Effector memory CD4-positive, alpha-beta T cell (primary cell): ENCODE data around the gene PVALEF.
"Not testable (repeated sequence)": the region's sequence is repeated elsewhere in the genome, so short reads cannot be mapped to it uniquely, and the experiment has no call there.

ENCODE experiments used
- DNase-seq, 3 donors: peaks; one replicate each; pipeline ENCODE4 v3.0.0-alpha.2; 2020
- H3K27ac ChIP-seq: 2 replicates; pipeline ENCODE4 v1.7.0; 2013; ENCODE audit warnings: mild to moderate bottlenecking, low read length, moderate library complexity; ENCODE audit not compliant: insufficient read depth, poor library complexity, severe bottlenecking
- H3K27me3 ChIP-seq: replicated peaks from 2 replicates; pipeline ENCODE4 v1.7.0; 2013; ENCODE audit warnings: mild to moderate bottlenecking, low read length; ENCODE audit not compliant: insufficient read depth, control insufficient read depth, poor library complexity, severe bottlenecking
- H3K36me3 ChIP-seq: 2 replicates; pipeline ENCODE4 v1.7.0; 2013; ENCODE audit warnings: mild to moderate bottlenecking, low read length, moderate library complexity; ENCODE audit not compliant: control insufficient read depth, insufficient read depth
- H3K4me1 ChIP-seq: 2 replicates; pipeline ENCODE4 v1.7.0; 2013; ENCODE audit warnings: low read length, mild to moderate bottlenecking; ENCODE audit not compliant: control insufficient read depth, insufficient read depth, poor library complexity, severe bottlenecking
- H3K4me3 ChIP-seq: 2 replicates; pipeline ENCODE4 v1.7.0; 2013; ENCODE audit warnings: low read length, low read depth, mild to moderate bottlenecking; ENCODE audit not compliant: insufficient read depth, poor library complexity, severe bottlenecking
- H3K9me3 ChIP-seq: 2 replicates; pipeline ENCODE4 v1.7.0; 2013; ENCODE audit warnings: mild to moderate bottlenecking, low read length, moderate library complexity; ENCODE audit not compliant: control insufficient read depth

The PVALEF gene

DNA sequence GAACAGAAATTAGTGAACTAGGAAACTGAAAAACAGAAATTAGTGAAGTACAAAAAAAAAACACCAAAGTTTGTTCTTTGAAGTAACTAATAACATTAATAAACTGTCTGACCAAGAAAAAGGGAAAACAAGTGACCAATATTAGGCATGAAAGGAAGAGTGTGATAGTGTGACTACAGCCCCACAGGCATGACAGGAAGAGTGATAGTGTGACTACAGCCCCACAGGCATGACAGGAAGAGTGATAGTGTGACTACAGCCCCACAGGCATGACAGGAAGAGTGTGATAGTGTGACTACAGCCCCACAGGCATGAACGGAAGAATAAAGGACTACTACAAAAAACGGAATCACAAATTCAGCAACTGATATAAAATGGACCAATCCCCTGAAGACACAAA, 62.3 kb downstream of the PVALEF start:
- not testable (repeated sequence) for H3K9me3 ChIP-seq, H3K27me3 ChIP-seq, H3K4me3 ChIP-seq, H3K27ac ChIP-seq, DNase-seq, H3K4me1 ChIP-seq
- peaks cover 39% of the 10 kb centered on the region for H3K36me3 ChIP-seq

- Histone ChIP-seq H3K36me3 (peaks cover 44% of the 10 kb centered on the region), H3K9me3 (no peaks in the 10 kb centered on the region), H3K4me3 (no peak overlapping the region), H3K4me1 (peaks cover 3% of the 10 kb centered on the region), H3K27ac (no peak overlapping the region), H3K27me3 (no peaks in the 10 kb centered on the region)
- no peak for DNase-seq
Observed at GRCh38 chr17:81228420-81228819, 63.1 kb downstream of the PVALEF start.

- no peaks in the 10 kb centered on the region for H3K27me3 ChIP-seq
- H3K4me1 ChIP-seq = no peaks in the 10 kb centered on the region
- peaks cover 49% of the 10 kb centered on the region for H3K36me3 ChIP-seq
- no peak overlapping the region for H3K27ac ChIP-seq
- H3K9me3 ChIP-seq = no peaks in the 10 kb centered on the region
- no peak for DNase-seq
- no peak overlapping the region for H3K4me3 ChIP-seq
Observed at GRCh38 chr17:81228834-81229665, 63.7 kb downstream of the PVALEF start.

DNA sequence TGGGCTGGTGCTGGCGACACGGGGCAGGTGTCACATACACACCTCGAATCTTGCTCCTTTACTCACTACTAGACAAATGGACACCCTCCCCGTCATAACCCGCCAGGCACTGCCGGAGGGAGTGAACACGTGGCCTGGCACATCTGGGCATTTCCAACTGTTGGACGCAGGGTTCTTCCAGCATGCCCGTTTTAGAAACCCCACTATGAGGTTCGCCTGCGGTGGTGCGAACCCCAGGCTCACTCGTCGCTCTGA, 64.3 kb downstream of the PVALEF start:
- no peaks in the 10 kb centered on the region for H3K9me3 ChIP-seq
- peaks cover 49% of the 10 kb centered on the region for H3K36me3 ChIP-seq
- H3K4me3 ChIP-seq = no peak overlapping the region
- H3K4me1 ChIP-seq = no peaks in the 10 kb centered on the region
- no peak overlapping the region for H3K27ac ChIP-seq
- DNase-seq = no peak
- no peaks in the 10 kb centered on the region for H3K27me3 ChIP-seq

- Histone ChIP-seq H3K36me3 (peaks cover 49% of the 10 kb centered on the region), H3K27ac (no peak overlapping the region)
Observed at GRCh38 chr17:81230043-81230820, 64.9 kb downstream of the PVALEF start.

DNA sequence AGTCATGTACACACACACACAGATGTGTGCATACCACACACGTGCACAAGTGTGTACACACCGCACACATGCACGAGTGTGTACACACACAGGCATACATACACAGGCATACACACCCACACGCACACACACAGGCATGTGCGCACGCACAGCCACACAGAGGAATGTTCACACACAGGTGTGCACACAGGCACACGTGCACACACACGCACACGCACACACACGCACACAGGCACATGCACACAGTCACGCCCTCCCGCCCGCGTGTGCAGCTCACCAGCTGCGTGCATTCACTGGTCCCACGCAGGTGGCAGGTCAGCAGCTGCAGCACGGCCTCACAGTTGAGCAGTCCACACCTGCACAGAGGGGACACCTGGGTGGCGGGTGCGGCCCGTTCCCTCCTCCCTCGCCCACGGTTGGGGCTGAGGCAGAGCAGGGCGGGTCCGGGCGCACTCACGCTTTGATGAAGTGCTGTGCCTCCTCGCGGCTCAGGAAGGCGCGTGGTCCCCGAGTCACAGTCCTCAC, 65.9 kb downstream of the PVALEF start:
- Histone ChIP-seq H3K27ac (no peak overlapping the region), H3K4me3 (no peak overlapping the region), H3K27me3 (no peaks in the 10 kb centered on the region), H3K4me1 (peaks cover 2% of the 10 kb centered on the region), H3K9me3 (no peaks in the 10 kb centered on the region), H3K36me3 (peaks cover 53% of the 10 kb centered on the region)
- no peak for DNase-seq

More at GRCh38 chr17:81230043-81230820, 64.9 kb downstream of the PVALEF start:
- H3K4me1 ChIP-seq = no peaks in the 10 kb centered on the region
- DNase-seq = no peak
- H3K4me3 ChIP-seq = no peak overlapping the region
- H3K27me3 ChIP-seq = no peaks in the 10 kb centered on the region
- no peaks in the 10 kb centered on the region for H3K9me3 ChIP-seq

GRCh38 chr17:81231766-81232581, 66.7 kb downstream of the PVALEF start:
- no peak overlapping the region for H3K4me3 ChIP-seq
- peaks cover 53% of the 10 kb centered on the region for H3K36me3 ChIP-seq
- no peaks in the 10 kb centered on the region for H3K27me3 ChIP-seq
- no peaks in the 10 kb centered on the region for H3K9me3 ChIP-seq
- H3K27ac ChIP-seq = no peak overlapping the region
- no peak for DNase-seq
- peaks cover 9% of the 10 kb centered on the region for H3K4me1 ChIP-seq
